HL-60 (cell line): Measurements from ENCODE around the gene ARAF.
"Not testable (repeated sequence)": the region's sequence is repeated elsewhere in the genome, so short reads cannot be mapped to it uniquely, and the experiment has no call there.

Experiments
- DNase-seq, 2 experiments: peaks; one replicate each; pipeline ENCODE4 v3.0.0-alpha.2; 2010 to 2020; ENCODE audit warnings: low read depth in 1 of 2, low spot score in 1 of 2
- H3K27ac ChIP-seq: fragments of 250-450 bp; sonication (Bioruptor Pico); replicated peaks from 2 replicates; pipeline ENCODE4 v1.5.1; 2020; ENCODE audit warnings: mild to moderate bottlenecking, moderate library complexity
- H3K27me3 ChIP-seq: fragments of 250-450 bp; sonication (Bioruptor Pico); 2 replicates; pipeline ENCODE4 v1.5.1; 2021; ENCODE audit warnings: mild to moderate bottlenecking, moderate library complexity; ENCODE audit not compliant: insufficient read depth, poor library complexity, severe bottlenecking
- H3K4me3 ChIP-seq: replicated peaks from 2 replicates; pipeline ENCODE4 v1.5.1; 2011; ENCODE audit warnings: mild to moderate bottlenecking, control low read depth, low read length; ENCODE audit not compliant: insufficient read depth
- CTCF ChIP-seq: IDR thresholded peaks from one replicate; pipeline ENCODE4 v1.5.1; 2011; ENCODE audit warnings: low read length, control low read depth, inconsistent platforms; ENCODE audit not compliant: insufficient read depth
- GABPA ChIP-seq: IDR thresholded peaks from 2 replicates; pipeline ENCODE4 v1.6.1; 2012; ENCODE audit warnings: low read depth
- POLR2AphosphoS5 ChIP-seq: IDR thresholded peaks from 2 replicates; pipeline ENCODE4 v1.6.1; 2012; ENCODE audit warnings: low read depth
- REST ChIP-seq: IDR thresholded peaks from 2 replicates; pipeline ENCODE4 v1.6.1; 2012; ENCODE audit warnings: low read depth; ENCODE audit not compliant: insufficient replicate concordance
- SPI1 ChIP-seq: IDR thresholded peaks from 2 replicates; pipeline ENCODE4 v1.6.1; 2012; ENCODE audit warnings: low read depth, mild to moderate bottlenecking, borderline replicate concordance
- long read RNA-seq: library from polyadenylated mRNA; unstranded; transcript quantifications from one replicate; pipeline ENCODE4 v2.0.0, GENCODE V29; 2020

Gene ARAF
- long read RNA-seq, transcript ARAF-203 (16 exons, 2,458 nt) = major isoform, 154 of 165 reads
- long read RNA-seq, partial matches to known transcripts = 7 of 165 reads
- long read RNA-seq, other reads (novel, unspliced or antisense) = 2 of 165 reads

GRCh38 chrX:47560934-47561658 lies at the start of gene ARAF:
TSS of gene ARAF (plus strand) at chrX:47561205. CDS start at chrX:47562968, 1,763 bp downstream.
- DNase-seq = peak; percentile 95 to 99
- TF ChIP-seq CTCF (no peak), REST (peak; percentile 55), POLR2AphosphoS5 (peak; percentile 77)
- H3K27me3 ChIP-seq = no peaks in the 10 kb centered on the region
- H3K4me3 ChIP-seq = peak within 1 kb of the TSS; percentile 62
- peak within 1 kb of the TSS; percentile 99 for H3K27ac ChIP-seq

- not testable (repeated sequence) for H3K4me3 ChIP-seq, H3K27ac ChIP-seq, H3K27me3 ChIP-seq
- peak in 1 of 2 experiments; percentile 8 for DNase-seq
These were observed 48.6 kb upstream of the ARAF start for GRCh38 chrX:47512383-47512782.

- peak overlapping the region; percentile 18 for H3K4me3 ChIP-seq
- DNase-seq, H3K27ac ChIP-seq: not testable (repeated sequence)
These were observed 47.7 kb upstream of the ARAF start for GRCh38 chrX:47513034-47513965.

GRCh38 chrX:47514533-47515235 lies 46.3 kb upstream of the ARAF start:
- H3K4me3 ChIP-seq = no peak overlapping the region
- no peaks in the 10 kb centered on the region for H3K27me3 ChIP-seq
- H3K27ac ChIP-seq = no peak overlapping the region
- TF ChIP-seq GABPA = no peak
- no peak for TF ChIP-seq SPI1
- no peak for TF ChIP-seq POLR2AphosphoS5
- TF ChIP-seq CTCF = no peak
- TF ChIP-seq REST = no peak
- DNase-seq = no peak

More at GRCh38 chrX:47513034-47513965, 47.7 kb upstream of the ARAF start:
- H3K27me3 ChIP-seq = not testable (repeated sequence)
